Upper lobe of left lung (tissue), 4 donors: ENCODE results near the gene SOX8.

Experiments used
- EP300 ChIP-seq, 4 donors: sonication (generic); formaldehyde crosslinking; IDR thresholded peaks; one replicate each; pipeline ENCODE4 v1.5.1; 2017; ENCODE audit warnings: antibody characterized with exemption in 4 of 4, control low read depth in 2 of 4
- TF ChIP-seq, protein P1 (sequence below), 6 experiments: fragments of 450-650 bp in 4 of 6; fragments of 200-600 bp in 2 of 6; sonication (generic) in 2 of 6; IDR thresholded peaks; one replicate each; pipeline ENCODE4 v1.5.1; 2016 to 2019; ENCODE audit warnings: antibody characterized with exemption in 6 of 6

DNA sequence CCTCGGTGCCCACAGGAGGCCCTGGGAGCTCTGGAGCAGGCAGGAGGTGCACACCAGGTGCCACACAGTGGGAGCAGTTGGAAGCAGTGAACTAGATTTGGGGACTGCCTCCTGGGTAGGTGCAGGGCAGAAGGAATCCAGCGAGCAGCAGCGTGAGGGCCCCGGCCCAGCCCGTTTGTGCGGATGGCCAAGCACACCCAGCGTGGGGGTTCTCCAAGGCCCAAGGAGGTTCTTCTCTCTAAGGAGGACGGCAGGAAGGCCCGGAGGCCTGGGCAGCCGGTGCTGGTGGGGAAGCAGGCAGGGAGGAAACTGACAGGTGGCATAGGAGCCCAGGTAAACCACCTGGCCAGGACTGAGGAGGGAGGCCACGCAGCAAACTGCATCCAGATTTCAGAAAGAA is 17.0 kb downstream of the SOX8 start:
- TF ChIP-seq, protein P1, sequence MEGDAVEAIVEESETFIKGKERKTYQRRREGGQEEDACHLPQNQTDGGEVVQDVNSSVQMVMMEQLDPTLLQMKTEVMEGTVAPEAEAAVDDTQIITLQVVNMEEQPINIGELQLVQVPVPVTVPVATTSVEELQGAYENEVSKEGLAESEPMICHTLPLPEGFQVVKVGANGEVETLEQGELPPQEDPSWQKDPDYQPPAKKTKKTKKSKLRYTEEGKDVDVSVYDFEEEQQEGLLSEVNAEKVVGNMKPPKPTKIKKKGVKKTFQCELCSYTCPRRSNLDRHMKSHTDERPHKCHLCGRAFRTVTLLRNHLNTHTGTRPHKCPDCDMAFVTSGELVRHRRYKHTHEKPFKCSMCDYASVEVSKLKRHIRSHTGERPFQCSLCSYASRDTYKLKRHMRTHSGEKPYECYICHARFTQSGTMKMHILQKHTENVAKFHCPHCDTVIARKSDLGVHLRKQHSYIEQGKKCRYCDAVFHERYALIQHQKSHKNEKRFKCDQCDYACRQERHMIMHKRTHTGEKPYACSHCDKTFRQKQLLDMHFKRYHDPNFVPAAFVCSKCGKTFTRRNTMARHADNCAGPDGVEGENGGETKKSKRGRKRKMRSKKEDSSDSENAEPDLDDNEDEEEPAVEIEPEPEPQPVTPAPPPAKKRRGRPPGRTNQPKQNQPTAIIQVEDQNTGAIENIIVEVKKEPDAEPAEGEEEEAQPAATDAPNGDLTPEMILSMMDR (IDR thresholded peaks at IDR 0.05), result no peak
- TF ChIP-seq EP300 (IDR thresholded peaks at IDR 0.05), result no peak
